HUES64 (cell line): Measurements from ENCODE around the gene PDE11A.

Experiments
- H3K27ac ChIP-seq: 2 replicates; pipeline ENCODE4 v1.7.0; 2013; ENCODE audit warnings: low read depth, low read length, inconsistent platforms
- H3K27me3 ChIP-seq: 2 replicates; pipeline ENCODE4 v1.6.1; 2013; ENCODE audit warnings: mild to moderate bottlenecking, low read length; ENCODE audit not compliant: insufficient read depth
- H3K36me3 ChIP-seq: 2 replicates; pipeline ENCODE4 v1.6.1; 2013; ENCODE audit warnings: mild to moderate bottlenecking, low read length; ENCODE audit not compliant: insufficient read depth
- H3K4me1 ChIP-seq: 2 replicates; pipeline ENCODE4 v1.6.1; 2013; ENCODE audit warnings: mild to moderate bottlenecking, low read length, moderate library complexity; ENCODE audit not compliant: insufficient read depth
- H3K4me3 ChIP-seq: 2 replicates; pipeline ENCODE4 v1.5.1; 2013; ENCODE audit warnings: mild to moderate bottlenecking, low read length, moderate library complexity
- H3K9ac ChIP-seq: 2 replicates; pipeline ENCODE4 v1.6.1; 2013; ENCODE audit warnings: mild to moderate bottlenecking, low read depth, low read length
- H3K9me3 ChIP-seq: 2 replicates; pipeline ENCODE4 v1.6.1; 2013; ENCODE audit warnings: low read depth, low read length; ENCODE audit not compliant: insufficient read depth
- WGBS: fragments of 150-250, 120-280 bp; methylation state at CpG from one replicate; pipeline ENCODE4 v1.1.7; 2013; ENCODE audit warnings: missing lambda C conversion rate; 5-methylcytosine and 5-hydroxymethylcytosine counted together

The PDE11A gene

DNA sequence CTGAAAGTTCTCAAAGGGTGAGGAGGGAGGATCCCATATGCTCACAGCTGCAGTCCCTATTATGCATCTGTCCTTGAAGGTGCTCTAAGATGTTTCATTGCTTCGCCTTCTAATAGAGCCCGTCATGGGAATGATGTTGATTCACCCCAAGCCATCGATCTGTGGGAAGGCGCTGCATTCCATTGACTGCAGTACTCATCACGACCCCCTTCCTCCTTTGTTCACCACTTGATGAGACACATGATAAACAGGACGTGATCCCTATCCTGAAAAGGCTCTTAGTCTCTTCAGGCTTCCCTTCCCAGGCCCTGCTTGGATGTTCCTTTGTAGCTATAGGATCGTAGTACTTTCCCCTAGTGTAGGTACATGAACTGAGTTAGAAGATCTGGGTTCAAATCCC is 498.2 kb downstream of the PDE11A start:
- 84% methylated on average over 7 of the region's 7 CpGs for WGBS
- Histone ChIP-seq H3K36me3 (no peaks in the 10 kb centered on the region), H3K4me1 (no peaks in the 10 kb centered on the region), H3K9me3 (no peaks in the 10 kb centered on the region), H3K27me3 (no peaks in the 10 kb centered on the region), H3K27ac (no peak overlapping the region), H3K4me3 (no peak overlapping the region), H3K9ac (no peak overlapping the region)
